Measurements from ENCODE around the gene KRT73.
"Not testable (repeated sequence)": the region's sequence is repeated elsewhere in the genome, so short reads cannot be mapped to it uniquely, and the experiment has no call there.

Gene KRT73

GRCh38 chr12:52601671-52602070 is 16.7 kb downstream of the KRT73 start:
- no peak for DNase-seq (ENCODE audit: low read depth in 3 of 3, low spot score in 1 of 3)

- DNase-seq (ENCODE audit: low read depth in 3 of 3, low spot score in 1 of 3), result no peak
These were observed 17.3 kb downstream of the KRT73 start, which contains the start of gene KRT72 for GRCh38 chr12:52600941-52601481. TSS of gene KRT72 (minus strand) at chr12:52601463. CDS start at chr12:52601452, 11 bp downstream.

GRCh38 chr12:52600475-52600874 is 17.9 kb downstream of the KRT73 start:
- DNase-seq (ENCODE audit: low read depth in 3 of 3, low spot score in 1 of 3), result no peak

GRCh38 chr12:52600071-52600470 is 18.3 kb downstream of the KRT73 start:
- no peak for DNase-seq (ENCODE audit: low read depth in 3 of 3, low spot score in 1 of 3)

- DNase-seq (ENCODE audit: low read depth in 3 of 3, low spot score in 1 of 3), result no peak
These were observed 19.4 kb downstream of the KRT73 start for GRCh38 chr12:52598966-52599365.

GRCh38 chr12:52594237-52594636 is 24.1 kb downstream of the KRT73 start:
- not testable (repeated sequence) for DNase-seq (ENCODE audit: low read depth in 3 of 3, low spot score in 1 of 3)

- DNase-seq (ENCODE audit: low read depth in 3 of 3, low spot score in 1 of 3), result no peak
These were observed 26.8 kb downstream of the KRT73 start for GRCh38 chr12:52591521-52591920.

GRCh38 chr12:52590021-52590420 is 28.3 kb downstream of the KRT73 start:
- DNase-seq (ENCODE audit: low read depth in 3 of 3, low spot score in 1 of 3), result no peak

- DNase-seq (ENCODE audit: low read depth in 3 of 3, low spot score in 1 of 3), result no peak
These were observed 30.8 kb downstream of the KRT73 start for GRCh38 chr12:52587563-52587962.

- peak in 2 of 3 donors; percentile 31 to 36 for DNase-seq (ENCODE audit: low read depth in 3 of 3, low spot score in 1 of 3)
These were observed 32.4 kb downstream of the KRT73 start for GRCh38 chr12:52585946-52586345.

- DNase-seq (ENCODE audit: low read depth in 3 of 3, low spot score in 1 of 3), result no peak
These were observed 33.3 kb downstream of the KRT73 start for GRCh38 chr12:52585066-52585465.

- DNase-seq (ENCODE audit: low read depth in 3 of 3, low spot score in 1 of 3), result no peak
These were observed 34.1 kb downstream of the KRT73 start for GRCh38 chr12:52584156-52584682.

- peak; percentile 29 to 46 (median 42) for DNase-seq (ENCODE audit: low read depth in 3 of 3, low spot score in 1 of 3)
These were observed 35.3 kb downstream of the KRT73 start for GRCh38 chr12:52582971-52583456.

GRCh38 chr12:52582486-52582885 is 35.9 kb downstream of the KRT73 start:
- no peak for DNase-seq (ENCODE audit: low read depth in 3 of 3, low spot score in 1 of 3)

- DNase-seq (ENCODE audit: low read depth in 3 of 3, low spot score in 1 of 3), result no peak
These were observed 36.9 kb downstream of the KRT73 start for GRCh38 chr12:52581481-52581880.

- no peak for DNase-seq (ENCODE audit: low read depth in 3 of 3, low spot score in 1 of 3)
These were observed 37.3 kb downstream of the KRT73 start for GRCh38 chr12:52581066-52581465.

GRCh38 chr12:52580496-52580895 is 37.9 kb downstream of the KRT73 start:
- DNase-seq (ENCODE audit: low read depth in 3 of 3, low spot score in 1 of 3), result no peak

- DNase-seq (ENCODE audit: low read depth in 3 of 3, low spot score in 1 of 3), result no peak
These were observed 38.6 kb downstream of the KRT73 start for GRCh38 chr12:52579468-52580465.

- no peak for DNase-seq (ENCODE audit: low read depth in 3 of 3, low spot score in 1 of 3)
These were observed 39.9 kb downstream of the KRT73 start for GRCh38 chr12:52578469-52578868.

- no peak for DNase-seq (ENCODE audit: low read depth in 3 of 3, low spot score in 1 of 3)
These were observed 41.0 kb downstream of the KRT73 start for GRCh38 chr12:52577316-52577715.

- no peak for DNase-seq (ENCODE audit: low read depth in 3 of 3, low spot score in 1 of 3)
These were observed 42.4 kb downstream of the KRT73 start for GRCh38 chr12:52575948-52576347.

- DNase-seq (ENCODE audit: low read depth in 3 of 3, low spot score in 1 of 3), result no peak
These were observed 43.1 kb downstream of the KRT73 start for GRCh38 chr12:52575256-52575655.
